ENCODE results near the gene ANKRD22. TPM values are rescaled to one million over a fixed set of nuclear protein-coding genes. Genes with fewer than 3 reads are reported as not detected.

The ANKRD22 gene
- total and polyA plus RNA-seq, 2 of the 8 experiments (the other 6 are each of a cell fraction or from before 2014, with no cell fraction given): 0.68 TPM; not detected in 1

DNA sequence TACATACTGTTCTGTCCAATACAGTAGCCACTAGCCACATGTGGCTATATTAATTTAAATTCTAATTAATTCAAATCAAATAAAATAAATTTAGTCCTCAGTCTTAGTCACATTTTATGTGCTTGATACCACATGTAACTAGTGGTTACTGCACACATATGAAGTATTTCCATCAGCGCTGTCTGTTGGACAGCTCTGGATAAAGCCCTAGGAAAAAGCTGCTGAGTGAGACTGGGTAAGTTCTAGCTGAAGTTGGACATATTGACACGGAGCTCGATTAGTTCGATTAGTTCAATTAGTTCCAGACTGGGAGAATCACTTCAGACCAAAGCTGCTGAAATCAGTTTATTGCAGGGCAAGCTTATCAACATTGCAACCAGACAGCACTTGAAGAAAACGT lies 64.2 kb downstream of the ANKRD22 start (continued):
- no peak for TF ChIP-seq E2F6 (IDR thresholded peaks at IDR 0.05)
- no peak for TF ChIP-seq EP300 (IDR thresholded peaks at IDR 0.05; ENCODE audit: borderline replicate concordance in 1 of 2, low read depth in 2 of 2, low read length in 2 of 2)
- TF ChIP-seq POLR2A (IDR thresholded peaks at IDR 0.05; ENCODE audit: control extremely low read depth in 1 of 2, low read depth in 2 of 2, low read length in 2 of 2): no peak
- no peak for TF ChIP-seq MAFK (IDR thresholded peaks at IDR 0.05; ENCODE audit: low read depth, low read length)
- TF ChIP-seq BACH1 (IDR thresholded peaks at IDR 0.05; ENCODE audit: low read length): no peak
- TF ChIP-seq CBX8 (IDR thresholded peaks at IDR 0.05; ENCODE audit: borderline replicate concordance, low read depth, low read length): no peak
- TF ChIP-seq YY1 (IDR thresholded peaks at IDR 0.05; ENCODE audit: low read depth, low read length): no peak
